Colonic mucosa (tissue), 4 donors: ENCODE data around the gene CMTM4. TPM values are rescaled to one million over a fixed set of nuclear protein-coding genes. Genes with fewer than 3 reads are reported as not detected.
"Not testable (repeated sequence)": the region's sequence is repeated elsewhere in the genome, so short reads cannot be mapped to it uniquely, and the experiment has no call there.

ENCODE experiments used
- DNase-seq: peaks from one replicate; pipeline ENCODE4 v3.0.0-alpha.2; 2020
- H3K27ac ChIP-seq: fragments of 200-600 bp; one replicate; pipeline ENCODE4 v1.8.0; 2021
- H3K27me3 ChIP-seq: fragments of 200-600 bp; one replicate; pipeline ENCODE4 v1.8.0; 2021
- H3K36me3 ChIP-seq: fragments of 200-600 bp; one replicate; pipeline ENCODE4 v1.8.0; 2021
- H3K4me1 ChIP-seq: fragments of 200-600 bp; one replicate; pipeline ENCODE4 v1.8.0; 2021; ENCODE audit warnings: mild to moderate bottlenecking
- H3K4me3 ChIP-seq: fragments of 200-600 bp; one replicate; pipeline ENCODE4 v1.8.0; 2021
- H3K9ac ChIP-seq, 2 donors: one replicate each; pipeline ENCODE4 v1.7.0; 2013; ENCODE audit warnings: control low read depth in 2 of 2, low read depth in 2 of 2, low read length in 2 of 2
- H3K9me3 ChIP-seq: fragments of 200-600 bp; one replicate; pipeline ENCODE4 v1.8.0; 2021
- intact Hi-C: fragments of 100-400 bp; cut with DNase I; formaldehyde crosslinking; loops from one replicate; pipeline ENCODE4 v1.14.1; 2022
- total RNA-seq, 2 donors: library from RNA; stranded (reverse); fragmentation: NEBNext Ultra II Directional in 1 of 2; extraction: Animal tissue kit (Norgen Biotek cat#: 25700) in 1 of 2; gene quantifications; one replicate each; pipeline ENCODE4 v1.2.1, GENCODE V29; 2021
- TF ChIP-seq, protein P1 (sequence below): fragments of 200-600 bp; IDR thresholded peaks from one replicate; pipeline ENCODE4 v1.8.0; 2022; ENCODE audit warnings: antibody characterized with exemption, mild to moderate bottlenecking
- donor health status: healthy.
- donor health status: DM: no; HTN: no; CAD: no.
- donor health status: DM: no; HTN: no; CAD: no.

The CMTM4 gene
- total RNA-seq, 2 donors from 2014 or later: 150 to 212 TPM

DNA sequence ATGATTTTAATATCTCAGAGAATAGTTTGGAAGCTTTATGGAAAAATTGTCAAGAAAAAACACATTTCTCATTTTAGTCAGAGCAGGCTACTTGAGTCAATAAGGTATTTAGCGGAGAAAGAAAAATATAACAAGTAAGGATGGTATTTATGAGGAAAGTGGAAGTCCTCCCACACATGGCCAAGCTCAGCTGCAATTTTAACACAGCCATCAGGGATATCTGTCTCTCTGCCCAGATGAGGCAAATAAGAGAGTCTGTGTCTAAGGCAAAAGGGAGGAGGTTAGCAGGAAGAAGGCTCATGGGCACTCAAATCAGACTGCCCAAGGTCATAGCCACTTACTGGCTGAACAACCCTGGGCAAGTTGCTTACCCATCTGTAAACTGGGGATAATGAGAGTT, 122.5 kb downstream of the CMTM4 start:
- Histone ChIP-seq H3K4me1 (peaks cover 4% of the 10 kb centered on the region), H3K36me3 (no peaks in the 10 kb centered on the region), H3K9ac (no peak overlapping the region), H3K27me3 (peaks cover 3% of the 10 kb centered on the region), H3K4me3 (no peak overlapping the region), H3K9me3 (no peaks in the 10 kb centered on the region), H3K27ac (no peak overlapping the region)
- TF ChIP-seq, protein P1, sequence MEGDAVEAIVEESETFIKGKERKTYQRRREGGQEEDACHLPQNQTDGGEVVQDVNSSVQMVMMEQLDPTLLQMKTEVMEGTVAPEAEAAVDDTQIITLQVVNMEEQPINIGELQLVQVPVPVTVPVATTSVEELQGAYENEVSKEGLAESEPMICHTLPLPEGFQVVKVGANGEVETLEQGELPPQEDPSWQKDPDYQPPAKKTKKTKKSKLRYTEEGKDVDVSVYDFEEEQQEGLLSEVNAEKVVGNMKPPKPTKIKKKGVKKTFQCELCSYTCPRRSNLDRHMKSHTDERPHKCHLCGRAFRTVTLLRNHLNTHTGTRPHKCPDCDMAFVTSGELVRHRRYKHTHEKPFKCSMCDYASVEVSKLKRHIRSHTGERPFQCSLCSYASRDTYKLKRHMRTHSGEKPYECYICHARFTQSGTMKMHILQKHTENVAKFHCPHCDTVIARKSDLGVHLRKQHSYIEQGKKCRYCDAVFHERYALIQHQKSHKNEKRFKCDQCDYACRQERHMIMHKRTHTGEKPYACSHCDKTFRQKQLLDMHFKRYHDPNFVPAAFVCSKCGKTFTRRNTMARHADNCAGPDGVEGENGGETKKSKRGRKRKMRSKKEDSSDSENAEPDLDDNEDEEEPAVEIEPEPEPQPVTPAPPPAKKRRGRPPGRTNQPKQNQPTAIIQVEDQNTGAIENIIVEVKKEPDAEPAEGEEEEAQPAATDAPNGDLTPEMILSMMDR: no peak
- DNase-seq: no peak
- intact Hi-C loops: no loop called here

DNA sequence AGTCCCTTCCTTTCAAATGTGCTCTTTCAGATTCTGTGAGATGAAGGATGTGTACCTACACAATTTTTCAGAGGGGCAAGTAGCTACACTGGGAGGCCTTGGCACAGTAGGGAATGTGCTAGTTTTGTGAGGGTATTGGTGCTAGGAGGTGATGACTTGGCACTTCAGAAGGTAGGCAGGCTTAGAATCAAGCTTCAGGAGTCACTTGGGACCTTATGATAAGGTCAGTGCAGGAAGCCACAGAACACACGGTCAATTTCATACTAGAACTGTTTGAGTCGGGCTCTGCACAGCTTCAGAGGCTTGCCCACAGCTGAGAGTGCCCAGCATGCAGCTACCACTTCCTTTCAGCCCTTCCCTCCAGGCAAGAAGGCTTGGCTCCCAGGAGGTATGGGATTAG, 124.2 kb downstream of the CMTM4 start:
- TF ChIP-seq, protein P1: no peak
- Histone ChIP-seq H3K9me3 (no peaks in the 10 kb centered on the region), H3K27me3 (no peaks in the 10 kb centered on the region), H3K9ac (no peak overlapping the region), H3K4me3 (no peak overlapping the region), H3K27ac (no peak overlapping the region), H3K4me1 (no peaks in the 10 kb centered on the region), H3K36me3 (no peaks in the 10 kb centered on the region)
- no peak for DNase-seq
- intact Hi-C loops: no loop called here

DNA sequence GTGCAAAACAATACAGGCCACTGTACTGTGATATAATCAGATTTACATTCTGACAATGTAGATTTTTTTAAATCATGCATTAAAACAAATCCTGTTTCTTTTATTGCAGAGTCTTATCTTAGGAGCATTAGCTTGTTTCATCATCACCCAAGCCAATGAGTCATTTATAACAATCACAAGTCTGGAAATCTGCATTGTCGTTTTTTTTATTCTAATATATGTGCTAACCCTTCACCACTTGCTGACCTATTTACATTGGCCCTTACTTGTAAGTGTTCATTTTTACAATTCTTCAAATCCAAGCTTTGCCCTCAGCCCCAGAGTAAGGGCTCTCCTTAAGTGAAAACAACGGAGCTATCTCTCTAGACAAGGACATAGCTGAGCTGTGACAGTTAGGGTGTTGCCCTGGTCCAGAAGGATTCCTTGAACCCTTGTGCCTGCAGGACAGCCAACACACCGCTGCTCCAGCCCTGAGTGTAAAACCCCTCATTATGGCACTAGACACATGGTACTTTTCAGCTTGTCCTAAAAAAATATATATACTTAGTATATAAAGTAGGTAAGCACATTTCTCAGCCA, 126.6 kb downstream of the CMTM4 start:
- Histone ChIP-seq H3K36me3 (no peaks in the 10 kb centered on the region), H3K27me3 (no peaks in the 10 kb centered on the region), H3K9me3 (no peaks in the 10 kb centered on the region), H3K27ac (no peak overlapping the region), H3K4me1 (no peaks in the 10 kb centered on the region), H3K9ac (no peak overlapping the region), H3K4me3 (no peak overlapping the region)
- TF ChIP-seq, protein P1: no peak
- intact Hi-C loops: no loop called here
- DNase-seq: no peak

DNA sequence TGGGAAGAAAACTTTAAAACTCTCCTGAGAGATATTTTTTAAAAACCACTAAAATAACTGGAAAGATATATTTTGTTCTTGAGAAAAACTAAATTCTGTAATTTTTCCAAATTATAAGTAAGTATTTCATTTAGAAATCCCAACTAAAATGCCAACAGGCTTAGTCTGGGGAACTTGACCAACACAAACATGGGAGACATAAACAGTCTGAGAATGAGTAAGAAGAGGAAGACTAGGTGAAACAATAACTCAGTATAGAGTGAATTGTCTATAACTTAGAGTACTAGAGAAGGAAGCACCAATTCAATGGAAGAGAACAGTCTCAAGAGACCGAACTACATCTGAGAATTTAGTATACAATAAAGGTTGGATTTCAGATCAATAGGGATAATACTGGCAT, 127.4 kb downstream of the CMTM4 start:
- TF ChIP-seq, protein P1: no peak
- no peaks in the 10 kb centered on the region for H3K36me3 ChIP-seq
- H3K9me3 ChIP-seq: no peaks in the 10 kb centered on the region
- H3K4me3 ChIP-seq: no peak overlapping the region
- DNase-seq: no peak
- intact Hi-C loops: no loop called here
- H3K9ac ChIP-seq: no peak overlapping the region
- H3K27ac ChIP-seq: no peak overlapping the region
- H3K27me3 ChIP-seq: no peaks in the 10 kb centered on the region
- H3K4me1 ChIP-seq: no peaks in the 10 kb centered on the region

DNA sequence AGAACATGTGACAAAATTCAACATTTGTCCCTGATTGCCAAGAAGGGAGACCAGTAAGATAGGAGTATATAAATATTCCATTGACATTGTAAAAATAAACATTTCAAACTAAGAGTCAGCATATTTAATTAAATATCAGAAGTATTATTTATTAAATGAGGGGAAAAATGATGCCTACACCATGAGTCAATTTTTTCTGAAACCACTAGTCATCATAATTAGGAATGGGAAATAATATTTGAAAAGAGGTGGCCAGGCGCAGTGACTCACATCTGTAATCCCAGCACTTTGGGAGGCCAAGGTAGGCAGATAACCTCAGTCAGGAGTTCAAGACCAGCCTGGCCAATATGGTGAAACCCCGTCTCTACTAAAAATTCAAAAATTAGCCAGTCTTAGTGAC, 128.2 kb downstream of the CMTM4 start:
- intact Hi-C loops: no loop called here
- TF ChIP-seq, protein P1: no peak
- no peak overlapping the region for H3K4me3 ChIP-seq

DNA sequence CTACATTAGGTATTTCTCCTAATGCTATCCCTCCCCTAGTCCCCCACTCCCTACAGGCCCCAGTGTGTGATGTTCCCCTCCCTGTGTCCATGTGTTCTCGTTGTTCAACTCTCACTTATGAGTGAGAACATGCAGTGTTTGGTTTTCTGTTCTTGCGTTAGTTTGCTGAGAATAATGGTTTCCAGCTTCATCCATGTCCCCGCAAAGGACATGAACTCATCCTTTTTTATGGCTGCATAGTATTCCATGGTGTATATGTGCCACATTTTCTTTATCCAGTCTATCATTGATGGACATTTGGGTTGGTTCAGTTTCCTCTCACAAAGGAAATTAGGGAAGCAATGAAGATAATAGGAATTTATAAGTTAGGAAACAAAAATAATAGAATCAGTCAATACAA, 129.3 kb downstream of the CMTM4 start:
- H3K27me3 ChIP-seq, H3K36me3 ChIP-seq, H3K4me1 ChIP-seq, H3K27ac ChIP-seq, DNase-seq, H3K9me3 ChIP-seq, H3K9ac ChIP-seq, H3K4me3 ChIP-seq, intact Hi-C loops: not testable (repeated sequence)

More for the DNA sequence above, 128.2 kb downstream of the CMTM4 start:
- DNase-seq: no peak
- Histone ChIP-seq H3K9ac (no peak overlapping the region), H3K4me1 (no peaks in the 10 kb centered on the region), H3K27ac (no peak overlapping the region), H3K27me3 (no peaks in the 10 kb centered on the region), H3K9me3 (no peaks in the 10 kb centered on the region), H3K36me3 (no peaks in the 10 kb centered on the region)
